C1 segment of cervical spinal cord (tissue), 14 donors: ENCODE results near the gene CHFR.
"Not testable (repeated sequence)": the region's sequence is repeated elsewhere in the genome, so short reads cannot be mapped to it uniquely, and the experiment has no call there.

ENCODE experiments used
- DNase-seq, 14 donors: peaks; one replicate each; lab custom pipeline; 2025; lab: John Stamatoyannopoulos, UW

CHFR gene

GRCh38 chr12:132887513-132888351 is at the start of gene CHFR:
TSS of gene CHFR (minus strand) at chr12:132887605. CDS start at chr12:132887328, 277 bp downstream.
- DNase-seq = peak; percentile 50 to 97 (median 92)

GRCh38 chr12:132936921-132937320 is 49.5 kb upstream of the CHFR start:
- DNase-seq = not testable (repeated sequence)

- no peak for DNase-seq
Measured at GRCh38 chr12:132936163-132936562, 48.8 kb upstream of the CHFR start.

- no peak for DNase-seq
Measured at GRCh38 chr12:132926415-132926833, 39.0 kb upstream of the CHFR start.

GRCh38 chr12:132925597-132926414 is 38.4 kb upstream of the CHFR start:
- DNase-seq = no peak

- no peak for DNase-seq
Measured at GRCh38 chr12:132924356-132924755, 37.0 kb upstream of the CHFR start.

- no peak for DNase-seq
Measured at GRCh38 chr12:132923356-132923909, 36.0 kb upstream of the CHFR start.

- DNase-seq = no peak
Measured at GRCh38 chr12:132922676-132923075, 35.3 kb upstream of the CHFR start.

- DNase-seq = no peak
Measured at GRCh38 chr12:132921685-132922084, 34.3 kb upstream of the CHFR start.

GRCh38 chr12:132918680-132919079 is 31.3 kb upstream of the CHFR start:
- DNase-seq = no peak

GRCh38 chr12:132909030-132909368 is 21.6 kb upstream of the CHFR start:
- no peak for DNase-seq

- DNase-seq = peak; percentile 24 to 94 (median 85)
Measured at GRCh38 chr12:132908145-132909029, 21.0 kb upstream of the CHFR start.

- peak in 1 of 14 donors; percentile 16 for DNase-seq
Measured at GRCh38 chr12:132907789-132908144, 20.4 kb upstream of the CHFR start.

- peak in 1 of 14 donors; percentile 7 for DNase-seq
Measured at GRCh38 chr12:132907216-132907615, 19.8 kb upstream of the CHFR start.

GRCh38 chr12:132904718-132905328 is 17.4 kb upstream of the CHFR start:
- peak in 10 of 14 donors; percentile 4 to 70 (median 22) for DNase-seq

- DNase-seq = no peak
Measured at GRCh38 chr12:132899033-132899432, 11.6 kb upstream of the CHFR start.

GRCh38 chr12:132888852-132889251 is 1.4 kb upstream of the CHFR start:
- no peak for DNase-seq

GRCh38 chr12:132886529-132887477 is 602 bp downstream of the CHFR start:
- DNase-seq = peak in 4 of 14 donors; percentile 42 to 59 (median 50)

- no peak for DNase-seq
Measured at GRCh38 chr12:132881818-132882217, 5.6 kb downstream of the CHFR start.

- not testable (repeated sequence) for DNase-seq
Measured at GRCh38 chr12:132874620-132875019, 12.8 kb downstream of the CHFR start.
